ENCODE measurements around the gene MSL1.
A peak's percentile ranks its signal among the peaks of the same experiment; 100 is the strongest.

MSL1 gene

DNA sequence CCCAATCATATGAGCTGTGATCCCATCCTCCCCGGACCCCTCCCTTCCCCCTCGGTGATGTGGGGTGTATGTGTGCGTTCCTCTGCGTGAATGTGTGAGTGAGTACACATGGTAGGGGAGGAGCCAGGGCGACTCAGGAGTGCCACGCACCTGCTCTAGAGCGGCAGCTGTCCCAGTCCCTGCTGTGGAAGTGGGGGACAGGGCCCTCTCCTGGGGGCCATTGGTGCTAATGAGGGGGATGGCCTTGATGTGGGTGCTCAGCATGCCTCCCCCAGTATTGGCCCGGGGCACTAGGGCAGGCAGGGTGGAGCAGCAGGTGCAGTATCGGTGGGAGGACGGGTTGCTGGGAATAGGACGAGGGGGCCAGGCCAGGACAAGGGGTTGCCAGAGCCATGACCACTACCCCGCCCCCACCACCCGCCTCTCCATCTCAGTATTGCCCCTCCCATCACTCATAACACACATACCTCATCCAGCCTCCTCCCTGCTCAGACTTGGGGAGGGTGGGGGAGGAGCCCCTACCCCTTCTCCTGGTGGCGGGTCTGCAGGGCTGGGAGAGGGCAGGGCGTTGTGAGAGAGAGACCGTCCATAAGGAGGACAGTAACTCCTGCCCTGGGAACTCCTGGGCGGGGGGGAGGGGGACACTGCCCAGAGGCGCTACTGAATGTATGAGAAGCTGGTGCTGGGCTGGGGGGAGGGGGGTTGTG, 29.9 kb upstream of the MSL1 start:
- DNase-seq (ENCODE audit: low read depth in 3 of 3, low spot score in 1 of 3): no peak

DNA sequence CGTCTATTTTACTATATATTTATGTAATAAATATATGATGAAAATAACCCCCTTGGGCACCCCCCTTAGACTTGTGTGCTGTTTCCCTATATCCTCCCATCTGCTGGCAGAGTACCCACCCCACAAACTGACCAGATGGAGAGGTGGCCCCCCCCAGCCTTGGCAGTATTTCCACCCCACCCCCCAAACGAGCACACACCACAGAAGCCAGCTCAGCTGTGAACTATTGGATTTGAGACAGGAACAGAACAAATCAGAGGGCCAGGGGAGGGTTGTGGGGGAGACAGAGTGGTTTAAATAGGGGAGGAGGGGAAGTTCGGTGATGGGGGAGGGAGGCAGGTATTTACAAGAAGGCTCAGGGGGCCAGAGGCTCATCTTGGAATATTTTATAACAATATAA, 29.2 kb upstream of the MSL1 start:
- no peak for DNase-seq (ENCODE audit: low read depth in 3 of 3, low spot score in 1 of 3)

DNA sequence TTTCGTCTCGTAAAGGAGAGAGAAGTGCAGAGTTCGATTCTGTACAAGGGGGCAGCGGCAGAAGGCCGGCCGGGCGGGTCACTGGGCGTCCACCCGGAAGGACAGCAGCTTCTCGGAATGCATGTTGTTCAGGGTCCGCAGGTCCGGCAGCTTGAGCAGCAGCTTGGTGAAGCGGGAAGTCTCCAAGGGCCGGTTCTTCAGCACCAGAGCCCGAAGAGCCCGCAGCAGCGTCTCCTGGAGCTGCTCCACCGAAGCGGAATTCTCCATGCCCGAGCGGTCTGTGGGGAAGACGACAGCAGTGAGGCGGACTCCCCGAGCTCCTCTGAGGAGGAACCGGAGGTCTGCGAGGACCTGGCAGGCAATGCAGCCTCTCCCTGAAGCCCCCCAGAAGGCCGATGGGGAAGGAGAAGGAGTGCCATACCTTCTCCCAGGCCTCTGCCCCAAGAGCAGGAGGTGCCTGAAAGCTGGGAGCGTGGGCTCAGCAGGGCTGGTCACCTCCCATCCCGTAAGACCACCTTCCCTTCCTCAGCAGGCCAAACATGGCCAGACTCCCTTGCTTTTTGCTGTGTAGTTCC, 28.7 kb upstream of the MSL1 start:
- DNase-seq (ENCODE audit: low read depth in 3 of 3, low spot score in 1 of 3): no peak

DNA sequence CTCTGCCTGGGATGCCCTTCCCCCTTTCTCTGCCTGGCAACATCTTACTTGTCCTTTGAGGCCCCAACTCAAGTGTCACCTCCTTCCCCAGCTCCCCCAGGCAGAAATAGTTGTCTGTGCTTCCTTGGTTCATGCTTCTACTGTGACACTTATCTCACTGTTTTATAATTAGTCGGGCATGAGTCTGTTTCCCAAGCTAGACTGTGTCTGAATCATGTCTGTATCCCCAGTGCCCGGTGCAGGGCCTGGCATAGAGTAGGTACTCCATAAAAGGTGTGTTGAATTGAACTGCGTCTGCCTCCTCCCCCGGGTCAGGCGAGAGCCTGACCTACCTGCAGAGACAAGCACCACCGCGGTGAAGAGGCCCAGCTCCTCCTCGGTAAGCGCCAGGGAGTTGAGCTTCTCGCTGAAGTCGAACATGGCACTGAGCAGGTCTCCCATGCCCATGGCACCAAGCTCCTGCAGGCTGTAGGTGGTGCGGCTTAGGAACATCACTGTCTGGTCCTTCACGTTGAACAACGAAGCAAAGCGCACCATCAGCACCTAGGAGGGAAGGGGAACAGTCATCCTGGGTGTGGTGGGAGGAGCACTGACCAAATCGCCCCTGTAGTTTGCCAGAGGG, 28.1 kb upstream of the MSL1 start:
- no peak for DNase-seq (ENCODE audit: low read depth in 3 of 3, low spot score in 1 of 3)

DNA sequence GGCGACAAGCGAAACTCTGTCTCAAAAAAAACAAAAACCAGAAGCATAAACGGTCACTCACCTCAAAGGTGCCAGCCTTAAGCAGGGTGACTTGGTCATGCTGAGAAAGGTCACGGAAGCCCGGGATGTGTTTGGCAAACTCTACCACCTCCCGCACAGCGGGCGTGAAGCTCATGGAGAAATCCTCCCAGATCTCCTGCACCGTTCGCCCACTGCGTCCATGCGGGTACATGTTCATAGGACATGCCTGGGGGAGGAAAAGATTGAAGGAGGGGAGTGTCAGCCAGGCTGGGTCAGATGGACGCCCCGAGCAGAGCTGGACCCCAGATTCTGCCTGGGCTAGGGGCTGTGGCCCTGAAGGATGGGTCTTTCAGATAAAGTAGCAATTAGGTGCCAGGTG, 26.9 kb upstream of the MSL1 start:
- no peak for DNase-seq (ENCODE audit: low read depth in 3 of 3, low spot score in 1 of 3)

DNA sequence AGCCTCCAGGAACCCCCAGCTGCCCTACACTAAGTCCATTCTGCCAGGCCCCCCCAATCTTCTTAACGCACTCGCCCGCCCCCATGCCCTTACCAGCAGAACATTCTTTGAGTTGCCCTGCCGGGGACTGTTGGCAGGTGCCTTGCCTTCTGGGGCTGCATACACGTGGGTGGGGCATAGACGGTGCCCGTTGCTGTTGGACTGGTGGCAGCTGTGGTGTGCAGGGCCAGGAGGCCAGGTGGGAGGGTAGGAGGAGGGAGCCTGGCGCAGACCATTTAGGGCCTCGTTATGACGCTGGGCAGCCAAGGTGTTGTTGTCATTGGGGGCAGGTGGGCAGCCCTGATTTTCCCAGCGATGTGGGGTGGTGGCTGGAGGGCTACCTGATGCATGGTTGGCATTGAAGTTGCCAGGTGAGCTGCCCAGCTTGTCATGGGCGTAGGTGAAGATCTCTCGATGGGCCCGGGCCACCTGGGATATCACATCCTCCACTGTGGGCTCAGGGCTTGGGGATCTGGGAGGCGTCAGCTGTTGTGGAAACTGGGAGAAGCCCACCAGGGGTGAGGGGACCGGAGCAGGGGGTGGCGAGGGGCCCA, 26.3 kb upstream of the MSL1 start:
- DNase-seq (ENCODE audit: low read depth in 3 of 3, low spot score in 1 of 3): no peak

DNA sequence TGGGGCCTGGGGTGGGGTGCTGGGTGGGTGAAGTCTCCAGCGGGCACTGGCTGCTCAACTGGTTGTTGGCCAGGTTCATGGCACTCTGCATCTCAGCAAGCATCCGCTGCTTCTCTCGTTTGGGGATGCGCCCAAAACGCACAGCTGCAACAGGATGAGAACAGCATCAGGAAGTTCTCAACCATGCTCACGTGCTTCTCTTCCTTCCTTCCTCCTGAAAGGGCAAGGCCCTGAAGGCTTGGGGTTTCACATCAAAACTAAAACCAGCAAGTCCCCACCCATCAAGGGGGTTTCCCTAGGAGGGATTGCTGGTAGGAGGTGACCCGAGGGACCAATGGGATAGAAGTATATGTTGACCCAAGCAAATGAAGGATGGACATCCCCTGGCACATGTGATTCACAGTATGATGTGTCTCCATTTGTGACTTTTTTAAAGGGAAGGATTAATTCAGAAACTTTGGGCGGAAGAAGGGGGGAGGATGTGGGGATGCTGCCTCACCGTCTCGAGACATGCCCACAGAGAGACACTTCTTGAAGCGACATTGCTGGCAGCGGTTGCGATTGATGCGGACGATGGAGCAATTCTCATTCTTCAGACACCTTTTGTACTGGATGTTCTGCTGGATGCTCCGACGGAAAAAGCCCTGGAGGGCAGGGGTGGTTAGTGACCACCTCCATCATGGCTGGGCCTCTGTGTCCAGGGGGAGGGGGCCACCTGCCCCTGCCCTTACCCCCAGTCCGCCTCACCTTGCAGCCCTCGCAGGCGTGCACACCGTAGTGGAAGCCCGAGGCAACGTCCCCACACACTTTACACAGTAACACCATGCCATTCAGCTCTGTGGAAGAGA, 25.6 kb upstream of the MSL1 start:
- DNase-seq (ENCODE audit: low read depth in 3 of 3, low spot score in 1 of 3): peak; percentile 46 to 74 (median 56)

DNA sequence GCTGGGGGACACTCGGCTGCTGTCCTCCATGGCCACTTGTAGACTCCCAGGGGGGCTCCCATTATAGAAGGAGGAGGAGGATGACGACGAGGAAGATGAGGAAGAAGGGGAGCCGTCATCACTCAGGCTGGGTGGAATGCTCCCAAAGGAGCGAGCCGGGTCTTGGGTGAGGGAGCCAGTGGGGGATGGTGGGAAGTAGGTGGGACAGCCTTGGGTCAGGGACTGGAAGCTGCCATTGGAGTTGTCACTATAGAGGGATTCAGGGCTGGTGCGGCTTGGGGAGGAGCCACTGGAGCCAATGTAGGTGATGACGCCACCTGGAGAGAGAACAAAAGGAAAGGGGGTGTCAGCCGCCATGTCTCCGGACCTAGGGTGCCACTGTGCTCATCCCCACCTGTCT, 24.7 kb upstream of the MSL1 start:
- DNase-seq (ENCODE audit: low read depth in 3 of 3, low spot score in 1 of 3): no peak

DNA sequence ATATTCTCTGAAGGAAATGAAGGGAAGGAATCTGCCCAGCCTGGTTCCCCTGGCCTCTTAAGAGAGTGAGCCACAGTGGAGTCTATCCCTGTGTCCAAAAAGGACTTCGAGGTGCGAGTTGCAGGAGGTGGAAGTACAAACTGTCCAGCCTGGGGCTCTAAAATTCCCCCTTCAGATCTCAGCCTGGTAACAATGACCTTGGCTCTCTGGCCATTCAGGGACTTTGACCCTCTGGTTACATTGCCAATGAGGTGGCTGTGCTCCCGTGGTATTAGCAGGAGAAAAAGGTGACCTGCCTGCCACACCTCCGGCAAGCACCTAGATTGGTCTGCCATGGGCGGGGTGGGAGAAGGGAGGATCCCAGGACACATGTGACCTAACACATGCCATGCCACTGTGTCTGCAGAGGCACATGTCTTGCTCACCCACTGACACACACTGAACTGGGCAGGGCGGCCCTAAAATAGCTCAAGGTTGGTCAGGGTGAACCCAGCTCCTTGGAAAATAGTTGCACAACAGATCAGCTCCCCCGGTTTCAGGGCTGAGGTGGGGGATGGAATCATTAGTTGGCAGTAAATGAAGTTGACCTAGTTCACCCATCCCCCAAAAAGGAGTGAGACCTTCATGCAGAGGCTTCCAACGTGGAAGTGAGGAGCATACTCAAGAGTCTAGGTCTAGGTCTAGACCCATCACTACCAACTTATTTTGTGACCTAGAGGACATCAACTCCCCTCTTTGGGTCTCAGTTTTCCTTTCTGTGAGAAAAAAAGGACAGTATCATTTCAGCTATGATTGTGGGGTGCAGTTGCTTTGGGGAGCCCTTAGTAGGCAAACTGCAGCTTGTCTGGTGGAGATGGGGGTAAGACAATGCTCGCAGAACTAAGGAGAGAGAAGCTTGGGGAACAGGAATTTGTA, 23.6 kb upstream of the MSL1 start:
- DNase-seq (ENCODE audit: low read depth in 3 of 3, low spot score in 1 of 3): no peak

DNA sequence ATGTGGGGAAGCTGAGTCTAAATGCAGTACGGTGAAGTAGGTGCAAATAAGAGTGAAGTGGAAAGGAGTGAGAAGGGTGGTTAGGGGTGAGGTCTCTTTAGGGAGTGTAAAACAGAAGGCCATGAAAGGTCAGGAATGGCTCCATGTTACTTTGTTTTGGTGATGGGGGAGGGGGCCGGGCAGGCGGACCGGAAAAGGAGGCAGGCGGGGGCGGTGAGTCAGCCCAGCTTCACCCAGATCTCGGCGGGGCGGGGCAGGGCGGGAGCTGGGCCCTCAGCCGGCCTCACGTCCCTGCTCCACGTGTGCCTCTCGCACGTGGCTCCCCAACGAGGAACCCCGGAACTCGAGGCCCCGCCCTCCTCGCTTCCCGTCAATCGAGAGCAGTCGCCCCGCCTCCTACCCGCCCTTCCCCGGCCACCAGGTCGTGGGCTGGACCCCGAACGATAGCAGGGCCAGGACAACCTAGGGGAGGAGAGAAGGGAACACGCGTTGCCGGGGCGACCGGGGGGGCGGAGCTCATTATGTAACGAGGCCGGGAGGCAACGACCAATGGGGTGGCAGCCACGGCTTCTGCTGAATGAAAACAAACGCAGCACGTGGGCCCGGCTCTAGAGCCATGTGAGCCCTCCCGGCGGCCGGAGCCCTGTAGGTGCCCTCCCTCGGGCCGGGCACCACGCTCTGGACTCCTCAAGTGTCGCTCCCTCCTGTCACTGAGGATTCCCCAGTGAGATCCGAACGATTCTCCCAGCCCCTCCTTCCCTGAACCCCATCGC, 22.7 kb upstream of the MSL1 start:
- peak; percentile 98 to 99 (median 98) for DNase-seq (ENCODE audit: low read depth in 3 of 3, low spot score in 1 of 3)

DNA sequence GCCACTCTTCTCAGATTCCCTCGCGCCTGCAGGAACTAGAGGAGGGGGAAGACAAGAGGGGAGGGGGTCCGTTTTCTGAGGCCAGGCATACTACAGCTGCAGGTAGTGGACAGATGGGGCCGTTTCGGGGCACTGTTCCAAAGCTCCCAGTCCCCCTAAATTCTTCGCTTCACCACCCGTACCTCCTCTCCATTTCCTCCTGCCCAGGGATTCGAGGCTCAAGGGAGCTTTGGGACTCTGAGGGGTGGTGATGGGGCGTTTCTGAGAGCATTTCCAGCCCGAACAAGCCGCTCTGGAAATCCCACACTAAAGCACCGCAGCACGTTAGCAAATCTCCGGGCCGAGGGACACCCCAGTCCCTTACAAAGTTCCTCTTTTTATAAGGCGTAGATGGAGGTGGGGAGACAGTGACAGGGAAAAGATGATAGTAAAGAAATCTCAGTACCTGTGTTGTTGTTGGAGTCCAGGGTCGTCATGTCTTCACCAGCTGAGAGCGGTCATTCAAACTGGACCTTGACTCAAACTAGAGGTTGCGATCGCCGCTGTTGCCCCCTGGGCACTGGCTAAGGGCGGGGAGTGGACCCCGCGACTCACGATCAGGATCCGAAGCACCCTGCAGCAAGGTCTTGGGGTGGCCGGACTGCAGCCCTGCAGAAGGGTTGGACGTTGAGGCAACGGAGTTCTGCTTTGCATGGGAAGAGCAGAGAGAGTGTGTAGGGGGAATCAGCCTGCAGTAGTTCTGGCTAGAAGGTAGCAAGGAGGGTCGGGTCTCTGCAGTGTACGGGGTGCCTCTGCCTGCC, 22.0 kb upstream of the MSL1 start:
- DNase-seq (ENCODE audit: low read depth in 3 of 3, low spot score in 1 of 3): no peak

DNA sequence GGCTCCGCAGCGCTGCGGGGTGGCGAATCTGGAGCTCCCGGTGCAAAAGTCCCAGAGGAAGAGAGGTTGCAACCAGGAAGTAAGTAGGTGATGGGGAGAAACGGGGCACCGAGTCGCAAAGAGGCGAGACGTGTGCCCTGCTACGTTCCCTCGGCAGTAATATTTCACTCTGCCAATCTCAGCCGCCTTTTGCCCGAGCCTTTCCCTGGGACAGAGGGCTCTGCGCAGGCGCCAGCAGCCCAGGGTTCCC, 21.4 kb upstream of the MSL1 start, which contains the start of gene NR1D1:
TSS of gene NR1D1 (minus strand) at position 171 of the 250 bp plus-strand sequence. CDS start 495 bp downstream, outside the sequence.
- DNase-seq (ENCODE audit: low read depth in 3 of 3, low spot score in 1 of 3): no peak

DNA sequence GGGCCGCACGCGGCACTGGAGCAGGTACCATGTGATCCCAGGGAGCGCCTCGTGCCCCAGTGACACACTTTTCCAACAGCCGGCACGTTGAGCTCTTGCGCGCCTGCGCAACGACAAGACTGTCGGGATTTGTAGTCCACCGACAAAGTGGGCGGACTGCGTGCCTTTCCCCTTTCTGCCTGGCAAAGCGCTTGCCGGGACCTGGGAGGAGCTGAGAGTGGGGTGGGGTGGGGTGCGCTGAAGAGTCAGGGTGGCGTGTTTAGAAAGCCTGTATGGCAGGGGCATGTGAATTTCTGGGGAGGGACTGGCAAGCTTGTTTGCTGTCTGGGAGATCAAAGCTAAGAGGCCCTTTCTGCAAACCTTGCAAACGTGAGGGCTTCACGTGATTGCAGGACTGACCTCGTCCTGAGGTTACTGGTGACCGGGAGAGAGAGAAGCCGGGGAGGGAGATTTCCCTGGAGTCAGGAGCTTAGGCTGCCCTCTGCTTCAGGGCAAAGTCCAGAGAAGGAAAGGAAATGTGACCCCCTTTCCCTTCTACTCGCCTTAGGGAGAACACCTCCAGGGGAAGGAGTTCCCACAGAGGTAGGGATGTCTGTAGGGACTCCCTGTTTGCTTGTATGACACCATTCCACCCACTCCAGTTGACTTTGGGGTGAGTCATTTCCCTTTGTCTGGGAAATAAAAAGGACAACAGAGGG, 21.0 kb upstream of the MSL1 start:
- peak; percentile 73 to 83 (median 80) for DNase-seq (ENCODE audit: low read depth in 3 of 3, low spot score in 1 of 3)

DNA sequence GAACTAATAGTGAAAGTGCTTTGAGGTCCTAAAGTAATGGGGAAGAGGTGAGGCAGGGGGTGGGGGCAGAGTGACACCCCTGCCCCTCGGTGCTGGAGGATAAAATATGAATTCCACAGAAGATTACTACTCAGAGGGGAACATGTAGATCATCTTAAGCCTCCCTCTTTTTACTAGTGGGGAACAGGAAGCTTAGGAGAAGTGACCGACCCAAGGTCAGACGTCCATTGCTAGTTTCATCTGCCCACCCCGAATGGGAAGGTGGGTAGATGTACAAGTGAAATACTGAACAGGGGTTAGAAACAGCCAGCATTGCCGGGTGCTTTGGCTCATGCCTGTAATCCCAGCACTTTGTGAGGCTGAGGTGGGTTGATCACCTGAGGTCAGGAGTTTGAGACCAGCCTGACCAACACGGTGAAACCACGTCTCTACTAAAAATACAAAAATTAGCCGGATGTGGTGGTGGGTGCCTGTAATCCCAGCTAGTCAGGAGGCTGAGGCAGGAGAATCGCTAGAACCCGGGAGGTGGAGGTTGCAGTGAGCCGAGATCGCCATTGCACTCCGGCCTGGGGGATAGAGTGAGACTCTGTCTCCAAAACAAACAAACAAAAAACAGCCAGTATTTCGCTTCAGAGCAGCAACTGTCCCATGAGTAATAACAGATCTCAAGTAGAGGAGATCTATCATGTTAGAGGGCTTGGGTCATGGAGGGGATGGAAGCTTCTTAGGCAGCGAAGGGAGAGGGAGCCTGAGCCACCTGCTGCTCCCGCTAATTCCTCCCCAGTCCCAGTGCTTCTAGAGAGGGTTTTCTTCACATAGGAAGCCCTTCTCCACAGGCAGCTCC, 20.2 kb upstream of the MSL1 start:
- no peak for DNase-seq (ENCODE audit: low read depth in 3 of 3, low spot score in 1 of 3)

DNA sequence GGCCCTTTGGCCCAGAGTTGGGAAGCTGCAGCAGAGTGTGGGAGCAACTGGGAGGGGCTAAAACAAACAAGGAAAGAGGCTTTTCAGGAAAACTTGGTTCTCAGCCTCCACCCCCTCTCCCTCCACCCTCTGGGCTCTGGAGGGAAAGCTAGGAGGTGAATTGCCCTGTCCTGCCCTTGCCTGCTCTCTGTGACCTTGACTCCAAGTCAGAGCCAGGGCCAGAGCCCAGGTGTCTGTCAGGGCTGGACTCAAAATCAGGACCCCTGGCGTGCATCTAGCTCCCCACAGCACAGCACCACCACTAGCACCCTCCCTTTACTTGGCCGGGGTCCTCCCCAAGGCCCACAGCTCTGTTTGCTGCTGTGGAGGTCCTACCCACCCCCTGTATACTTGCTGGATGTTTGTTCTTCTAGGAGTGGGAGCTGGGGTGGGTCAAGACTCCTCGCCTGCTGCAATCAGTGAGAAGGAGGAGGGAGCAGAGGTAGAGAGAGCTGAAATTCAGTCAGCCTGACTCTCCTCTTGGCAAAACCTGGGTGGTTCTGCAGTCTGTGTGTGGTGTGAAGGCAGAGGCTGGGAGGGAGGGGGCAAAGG, 18.6 kb upstream of the MSL1 start:
- DNase-seq (ENCODE audit: low read depth in 3 of 3, low spot score in 1 of 3): no peak

DNA sequence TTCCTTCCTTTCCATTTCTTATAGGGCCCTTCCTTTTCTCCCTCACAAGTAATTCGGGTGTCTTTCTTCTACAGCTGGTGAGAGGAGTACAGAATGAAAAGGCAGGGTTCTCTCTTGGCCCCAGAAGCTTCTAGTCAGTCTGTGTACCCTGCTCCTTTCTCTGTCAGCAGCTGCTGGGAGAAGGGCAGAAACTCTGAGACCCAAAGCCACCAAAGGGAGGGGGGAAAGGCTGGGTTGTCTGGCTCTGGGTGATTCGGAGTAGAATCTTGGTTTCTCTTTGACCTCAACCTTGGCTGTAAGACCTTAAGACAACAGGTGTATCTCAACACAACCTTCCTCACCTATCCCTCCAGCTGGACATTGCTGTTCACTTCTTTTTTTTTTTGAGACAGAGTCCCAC, 18.1 kb upstream of the MSL1 start:
- DNase-seq (ENCODE audit: low read depth in 3 of 3, low spot score in 1 of 3): no peak
